Loucy (cell line): ENCODE data around the gene KDR.

ENCODE experiments used
- H2AFZ ChIP-seq: fragments of 200-600 bp; sonication (generic); 2 replicates; pipeline ENCODE4 v1.6.0; 2016; ENCODE audit warnings: antibody characterized with exemption, mild to moderate bottlenecking, low read length, moderate library complexity
- H3F3A ChIP-seq: fragments of 200-600 bp; 2 replicates; pipeline ENCODE4 v1.6.0; 2016; ENCODE audit warnings: antibody characterized with exemption, low read depth, mild to moderate bottlenecking
- H3K27me3 ChIP-seq: fragments of 200-600 bp; sonication (generic); 2 replicates; pipeline ENCODE4 v1.6.1; 2014; ENCODE audit warnings: low read length, mild to moderate bottlenecking; ENCODE audit not compliant: insufficient read depth, poor library complexity, severe bottlenecking
- H3K36me3 ChIP-seq: fragments of 200-600 bp; sonication (generic); 2 replicates; pipeline ENCODE4 v1.6.1; 2016; ENCODE audit warnings: low read length; ENCODE audit not compliant: insufficient read depth
- H3K4me1 ChIP-seq: fragments of 200-600 bp; sonication (generic); 2 replicates; pipeline ENCODE4 v1.5.1; 2014; ENCODE audit warnings: low read length, mild to moderate bottlenecking; ENCODE audit not compliant: insufficient read depth, poor library complexity, severe bottlenecking
- H3K4me2 ChIP-seq: fragments of 200-600 bp; sonication (generic); 2 replicates; pipeline ENCODE4 v1.6.0; 2014; ENCODE audit warnings: antibody characterized with exemption, low read length, low read depth, mild to moderate bottlenecking; ENCODE audit not compliant: poor library complexity, severe bottlenecking
- H3K4me3 ChIP-seq: fragments of 200-600 bp; sonication (generic); 2 replicates; pipeline ENCODE4 v1.5.1; 2014; ENCODE audit warnings: low read length, mild to moderate bottlenecking, mixed read lengths; ENCODE audit not compliant: poor library complexity, severe bottlenecking
- H3K79me2 ChIP-seq: fragments of 200-600 bp; sonication (generic); 2 replicates; pipeline ENCODE4 v1.6.1; 2014; ENCODE audit warnings: low read length; ENCODE audit not compliant: insufficient read depth
- H3K9ac ChIP-seq: fragments of 200-600 bp; sonication (generic); 2 replicates; pipeline ENCODE4 v1.6.0; 2014; ENCODE audit warnings: mild to moderate bottlenecking, low read depth, low read length, moderate library complexity; ENCODE audit not compliant: poor library complexity, severe bottlenecking
- H3K9me2 ChIP-seq: fragments of 200-600 bp; sonication (generic); replicated peaks from 2 replicates; pipeline ENCODE4 v1.6.1; 2016; ENCODE audit warnings: low read depth, low read length, mixed read lengths
- H3K9me3 ChIP-seq: fragments of 200-600 bp; sonication (generic); 2 replicates; pipeline ENCODE4 v1.6.1; 2014; ENCODE audit warnings: mild to moderate bottlenecking, antibody characterized with exemption, low read length, low read depth; ENCODE audit not compliant: insufficient read depth
- H4K20me1 ChIP-seq: fragments of 200-600 bp; sonication (generic); 2 replicates; pipeline ENCODE4 v1.6.0; 2014; ENCODE audit warnings: antibody characterized with exemption, low read length, mild to moderate bottlenecking; ENCODE audit not compliant: insufficient read depth, poor library complexity, severe bottlenecking
- EZH2phosphoT487 ChIP-seq: fragments of 200-600 bp; IDR thresholded peaks from 2 replicates; pipeline ENCODE4 v1.6.1; 2018; ENCODE audit warnings: antibody characterized with exemption, mild to moderate bottlenecking, moderate library complexity, borderline replicate concordance
- TF ChIP-seq, protein P1 (sequence below): fragments of 200-600 bp; sonication (generic); conservative IDR thresholded peaks from 2 replicates; pipeline ENCODE4 v1.5.1; 2014; ENCODE audit warnings: mild to moderate bottlenecking, antibody characterized with exemption, low read length

KDR gene

DNA sequence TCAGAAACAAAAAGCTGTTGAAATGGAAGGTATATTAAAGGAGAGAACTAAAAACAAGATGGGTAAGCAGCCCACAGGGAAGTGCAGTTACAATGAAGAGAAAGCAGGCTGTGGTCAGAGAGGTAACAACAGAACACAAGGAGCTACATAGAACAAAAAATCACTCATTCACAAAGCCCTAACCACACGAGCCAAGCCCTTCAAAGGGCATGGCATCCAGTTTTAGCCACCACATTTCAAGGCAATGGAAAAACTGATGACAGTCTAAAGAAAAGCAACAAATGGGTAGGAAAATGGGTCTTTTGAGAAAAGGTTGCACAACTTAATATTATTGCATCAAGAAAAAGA lies 37.5 kb downstream of the KDR start:
- no peaks in the 10 kb centered on the region for H3K27me3 ChIP-seq
- H3K36me3 ChIP-seq, result no peaks in the 10 kb centered on the region
- H4K20me1 ChIP-seq, result no peaks in the 10 kb centered on the region
- no peak overlapping the region for H3K4me2 ChIP-seq
- H3K79me2 ChIP-seq, result no peaks in the 10 kb centered on the region
- H3K9me3 ChIP-seq, result no peaks in the 10 kb centered on the region
- no peak overlapping the region for H3K9ac ChIP-seq
- H3K9me2 ChIP-seq, result no peaks in the 10 kb centered on the region
- H3K4me3 ChIP-seq, result no peak overlapping the region
- no peak for TF ChIP-seq EZH2phosphoT487
- TF ChIP-seq, protein P1, sequence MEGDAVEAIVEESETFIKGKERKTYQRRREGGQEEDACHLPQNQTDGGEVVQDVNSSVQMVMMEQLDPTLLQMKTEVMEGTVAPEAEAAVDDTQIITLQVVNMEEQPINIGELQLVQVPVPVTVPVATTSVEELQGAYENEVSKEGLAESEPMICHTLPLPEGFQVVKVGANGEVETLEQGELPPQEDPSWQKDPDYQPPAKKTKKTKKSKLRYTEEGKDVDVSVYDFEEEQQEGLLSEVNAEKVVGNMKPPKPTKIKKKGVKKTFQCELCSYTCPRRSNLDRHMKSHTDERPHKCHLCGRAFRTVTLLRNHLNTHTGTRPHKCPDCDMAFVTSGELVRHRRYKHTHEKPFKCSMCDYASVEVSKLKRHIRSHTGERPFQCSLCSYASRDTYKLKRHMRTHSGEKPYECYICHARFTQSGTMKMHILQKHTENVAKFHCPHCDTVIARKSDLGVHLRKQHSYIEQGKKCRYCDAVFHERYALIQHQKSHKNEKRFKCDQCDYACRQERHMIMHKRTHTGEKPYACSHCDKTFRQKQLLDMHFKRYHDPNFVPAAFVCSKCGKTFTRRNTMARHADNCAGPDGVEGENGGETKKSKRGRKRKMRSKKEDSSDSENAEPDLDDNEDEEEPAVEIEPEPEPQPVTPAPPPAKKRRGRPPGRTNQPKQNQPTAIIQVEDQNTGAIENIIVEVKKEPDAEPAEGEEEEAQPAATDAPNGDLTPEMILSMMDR, result no peak
- 0 out of 2 replicates have a peak overlapping the region, but pooled peaks have one; percentile 43 for H2AFZ ChIP-seq
- H3K4me1 ChIP-seq, result no peaks in the 10 kb centered on the region
- H3F3A ChIP-seq, result no peaks in the 10 kb centered on the region

DNA sequence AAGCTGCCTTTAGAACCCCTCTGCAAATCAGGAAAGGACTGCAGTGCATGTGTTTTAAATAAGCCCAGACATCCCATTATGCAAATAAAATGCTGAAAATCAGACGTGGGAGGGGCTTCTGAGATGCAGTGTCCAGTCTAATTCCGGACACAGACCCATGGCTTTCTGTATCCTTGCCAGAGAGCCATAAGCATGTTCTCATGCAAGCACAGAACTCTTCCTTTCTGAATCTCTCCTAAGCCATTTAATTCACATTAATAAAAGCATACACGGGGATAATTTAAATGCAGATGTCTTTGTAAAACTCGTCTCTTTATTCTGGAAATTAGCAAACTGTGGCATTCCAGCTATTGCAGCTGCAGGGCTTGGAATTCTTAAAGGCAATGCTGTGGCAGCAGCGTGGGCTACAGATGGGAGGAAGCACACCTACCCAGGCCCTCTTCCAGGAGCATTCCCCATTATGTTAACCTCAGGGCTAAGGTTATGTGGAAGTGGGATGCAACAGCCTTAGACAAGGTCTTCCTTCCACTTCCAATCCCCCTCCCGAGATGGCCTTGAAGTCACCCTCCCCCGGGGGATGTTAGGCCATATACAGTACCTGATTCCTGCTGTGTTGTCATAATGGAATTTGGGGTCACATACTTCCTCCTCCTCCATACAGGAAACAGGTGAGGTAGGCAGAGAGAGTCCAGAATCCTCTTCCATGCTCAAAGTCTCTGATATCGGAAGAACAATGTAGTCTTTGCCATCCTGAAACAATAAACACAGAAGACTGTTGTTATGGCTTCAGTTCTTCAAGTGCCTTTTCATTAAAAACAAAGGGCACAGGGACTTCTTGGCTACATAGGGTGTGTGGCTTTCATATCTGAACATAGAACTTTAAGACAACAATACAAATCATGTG lies 38.1 kb downstream of the KDR start:
- no peak for TF ChIP-seq EZH2phosphoT487
- TF ChIP-seq, protein P1, result no peak
- Histone ChIP-seq H3K9me3 (no peaks in the 10 kb centered on the region), H3F3A (no peaks in the 10 kb centered on the region), H3K4me2 (no peak overlapping the region), H2AFZ (0 out of 2 replicates have a peak overlapping the region, but pooled peaks have one; percentile 43), H3K79me2 (no peaks in the 10 kb centered on the region), H3K27me3 (no peaks in the 10 kb centered on the region), H3K9me2 (no peaks in the 10 kb centered on the region), H3K9ac (no peak overlapping the region), H3K4me1 (no peaks in the 10 kb centered on the region), H4K20me1 (no peaks in the 10 kb centered on the region), H3K36me3 (no peaks in the 10 kb centered on the region), H3K4me3 (no peak overlapping the region)

DNA sequence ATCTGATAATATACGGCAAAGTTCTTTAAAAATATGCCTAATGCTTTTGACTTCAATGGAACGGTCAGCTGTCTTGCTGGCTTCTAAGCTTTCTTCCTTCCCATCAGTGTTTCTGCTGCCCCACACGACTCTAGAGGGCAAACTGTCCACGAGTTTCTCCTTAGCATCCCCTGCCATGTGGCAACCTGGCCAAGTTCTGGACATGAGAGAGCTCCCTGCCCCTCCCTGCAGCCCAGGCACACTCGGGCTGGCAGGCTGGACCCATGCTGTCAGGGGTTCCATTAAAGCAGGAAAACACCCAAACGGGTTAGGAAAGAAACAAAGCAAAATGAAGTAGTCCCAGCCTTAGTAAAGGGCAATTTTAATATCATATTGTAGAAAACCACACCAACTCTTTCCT lies 38.8 kb downstream of the KDR start:
- no peaks in the 10 kb centered on the region for H3K9me3 ChIP-seq
- no peak overlapping the region for H3K4me2 ChIP-seq
- H3K36me3 ChIP-seq, result no peaks in the 10 kb centered on the region

More for the DNA sequence above, 38.8 kb downstream of the KDR start:
- H3F3A ChIP-seq, result no peaks in the 10 kb centered on the region
- H3K27me3 ChIP-seq, result no peaks in the 10 kb centered on the region
- H3K9me2 ChIP-seq, result no peaks in the 10 kb centered on the region
- TF ChIP-seq EZH2phosphoT487, result no peak
- TF ChIP-seq, protein P1, result no peak
- no peaks in the 10 kb centered on the region for H4K20me1 ChIP-seq
- no peak overlapping the region for H3K9ac ChIP-seq
- no peaks in the 10 kb centered on the region for H3K4me1 ChIP-seq
- H2AFZ ChIP-seq, result no peak overlapping the region
- H3K4me3 ChIP-seq, result no peak overlapping the region
- H3K79me2 ChIP-seq, result no peaks in the 10 kb centered on the region
